Endothelial cell of hepatic sinusoid (primary cell): Measurements from ENCODE around the gene ERVW-1.

Experiments
- in situ Hi-C: cut with HindIII; loops from 2 replicates; pipeline ENCODE4 v1.10.0; 2017; ENCODE audit warnings: low sequenced_read_pairs

ERVW-1 gene

GRCh38 chr7:92432299-92432946, 45.3 kb downstream of the ERVW-1 start:
- in situ Hi-C loops, result no loop called here

GRCh38 chr7:92427193-92427592, 50.6 kb downstream of the ERVW-1 start:
- in situ Hi-C loops, result no loop called here

DNA sequence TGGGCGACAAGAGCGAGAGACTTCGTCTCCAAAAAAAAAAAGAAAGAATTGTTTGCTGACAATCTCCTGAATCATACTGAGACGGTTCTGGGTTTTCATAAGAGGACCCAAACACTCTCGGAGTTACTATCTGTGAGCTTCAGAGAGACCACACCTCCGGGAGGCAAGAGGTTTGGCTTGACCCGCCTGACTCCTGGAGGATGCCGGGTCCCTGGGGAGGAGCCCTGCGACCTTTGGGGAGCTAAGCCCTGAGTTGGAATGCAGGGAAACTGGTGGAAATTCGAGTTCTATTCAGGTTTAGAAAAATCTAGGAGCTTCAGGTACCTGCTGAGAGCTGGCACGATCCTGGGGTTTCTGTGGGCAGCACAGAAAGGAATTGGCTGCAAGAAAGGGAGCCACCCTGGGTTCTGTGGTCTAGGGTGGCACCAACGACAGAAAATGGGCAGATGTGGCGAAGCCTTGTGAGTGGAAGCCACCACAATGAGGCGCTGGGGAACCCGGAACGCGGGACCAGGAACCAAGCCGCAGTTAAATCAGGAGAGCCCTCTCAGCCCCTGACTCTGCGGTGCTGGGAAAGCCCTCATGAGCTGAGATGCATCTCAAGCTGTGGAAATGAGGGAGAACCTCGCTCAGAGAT, 52.3 kb downstream of the ERVW-1 start:
- in situ Hi-C loops, result no loop called here

DNA sequence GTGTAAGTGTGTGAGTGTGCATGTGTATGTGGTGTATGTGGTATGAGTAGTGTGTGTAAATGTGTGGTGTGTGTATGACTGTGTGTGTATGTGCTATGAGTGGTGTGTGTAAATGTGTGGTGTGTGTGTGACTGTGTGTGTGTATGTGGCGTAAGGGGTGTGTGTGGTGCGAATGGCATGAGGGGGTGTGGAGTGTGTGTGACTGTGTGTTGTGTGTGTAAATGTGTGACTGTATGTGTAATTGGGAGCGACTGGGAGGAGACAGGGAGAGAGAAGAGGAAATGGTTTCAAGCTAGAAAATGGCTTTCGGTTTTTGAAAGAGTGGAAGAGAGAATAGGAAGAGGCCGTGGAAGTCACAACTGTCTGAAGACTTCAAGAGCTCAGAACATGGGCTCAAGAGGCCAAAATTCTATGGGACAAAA, 54.0 kb downstream of the ERVW-1 start:
- in situ Hi-C loops, result no loop called here

DNA sequence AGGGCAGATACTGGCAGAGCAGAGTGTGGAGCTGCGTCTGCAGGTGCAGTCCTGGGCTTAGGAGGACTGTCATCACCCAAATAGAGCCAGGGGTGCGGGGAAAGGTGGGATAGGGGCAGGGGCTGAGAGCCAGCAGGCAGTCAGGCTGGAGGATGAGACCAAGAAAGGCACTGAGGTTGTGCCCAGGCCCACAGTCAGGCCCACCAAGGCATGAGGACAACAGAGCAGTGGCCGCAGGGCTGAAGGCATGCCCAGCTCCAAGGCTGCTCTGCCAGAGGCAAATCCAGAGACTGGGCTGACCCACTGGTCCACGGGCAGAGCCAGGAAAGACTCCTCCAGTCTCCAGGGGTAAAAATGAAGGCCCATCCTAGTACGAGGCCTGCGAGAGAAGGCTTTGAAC, 54.8 kb downstream of the ERVW-1 start:
- in situ Hi-C loops, result no loop called here

DNA sequence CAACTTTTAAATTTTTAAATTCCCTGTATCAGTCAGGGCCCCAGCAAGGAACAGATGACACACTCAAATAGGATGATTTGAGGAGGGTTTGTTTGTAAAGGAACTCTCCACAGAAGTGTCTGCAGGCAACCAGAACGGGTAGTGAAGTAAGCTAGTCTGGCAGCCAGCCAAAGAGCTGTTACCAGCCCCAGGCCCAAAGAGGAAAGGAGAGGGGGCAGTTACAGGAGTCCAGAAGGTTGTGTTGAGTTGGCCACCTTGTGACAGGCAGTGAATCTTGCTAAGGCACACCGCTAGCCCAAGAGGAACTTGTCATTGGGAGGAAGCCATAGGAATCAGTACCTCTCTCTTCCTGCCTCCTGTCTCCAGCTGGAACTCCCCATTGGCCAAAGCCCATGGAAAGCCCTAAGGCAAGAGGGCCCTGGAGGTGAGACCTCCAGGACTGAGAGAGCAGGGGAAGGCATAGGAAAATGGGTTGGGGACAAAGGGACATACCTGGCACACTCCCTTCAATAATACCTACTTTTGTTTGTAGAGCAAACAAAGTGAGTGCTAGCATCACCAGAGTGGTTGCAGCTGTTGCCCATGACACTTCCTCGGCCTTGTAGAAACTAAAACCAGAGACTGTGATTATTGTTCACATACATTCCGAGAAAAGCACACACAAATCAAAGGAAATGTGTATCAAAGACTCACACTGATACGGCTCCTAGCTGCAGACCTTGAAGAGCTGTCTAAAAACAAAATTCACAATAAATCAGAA, 55.9 kb downstream of the ERVW-1 start:
- in situ Hi-C loops, result no loop called here
